ENCODE results near the gene CD164. TPM values are rescaled to one million over a fixed set of nuclear protein-coding genes. Genes with fewer than 3 reads are reported as not detected.

Gene CD164
- polyA plus RNA-seq, 1 of the 3 experiments (the other 2 are of a cell fraction): 83.4 TPM

GRCh38 chr6:109393157-109393885 lies 11.1 kb upstream of the CD164 start (continued):
- TF ChIP-seq REST (IDR thresholded peaks at IDR 0.05; ENCODE audit: low read depth, low read length): no peak
- no peak for TF ChIP-seq GATA2 (CRISPR knock-in tag; IDR thresholded peaks at IDR 0.05)

GRCh38 chr6:109389650-109390274 lies 7.5 kb upstream of the CD164 start:
- Histone ChIP-seq H2AFZ (ENCODE audit: low read depth) (no peak overlapping the region), H3K27ac (ENCODE audit: low read depth in 2 of 2, low read length in 1 of 2) (no peak overlapping the region), H3K9ac (no peak overlapping the region), H3K9me2 (no peaks in the 10 kb centered on the region), H3K4me3 (ENCODE audit: low read depth in 2 of 2, low read length in 1 of 2) (no peak overlapping the region), H3K36me3 (replicated peaks in 1 of 2; ENCODE audit: control insufficient read depth in 1 of 2, insufficient read depth in 2 of 2, low read length in 1 of 2) (no peaks in the 10 kb centered on the region), H3F3A (replicated peaks; ENCODE audit: insufficient read depth) (no peaks in the 10 kb centered on the region), H3K27me3 (ENCODE audit: insufficient read depth) (no peaks in the 10 kb centered on the region), H4K20me1 (ENCODE audit: insufficient read depth) (no peaks in the 10 kb centered on the region), H3K79me2 (ENCODE audit: insufficient read depth) (no peaks in the 10 kb centered on the region), H3K4me1 (ENCODE audit: control insufficient read depth in 1 of 2, insufficient read depth in 2 of 2, low read depth in 1 of 2, low read length in 1 of 2) (peaks cover 2 to 7% of the 10 kb centered on the region in 2 experiments; a peak in 2 of 4 replicates), H3K9me3 (no peaks in the 10 kb centered on the region), H3K4me2 (peak overlapping the region; percentile 2; the same call in 1 of the 2 replicates)
- DNase-seq: no peak
- ChIA-PET CTCF (interaction anchor here (0.8 to 2.5 kb wide), 3 partner anchors 14 to 202 kb away, joined by 3 to 18 read pairs (median 6); no protein-coding TSS in a partner anchor), POLR2A (no interaction called here)
- WGBS (ENCODE audit: low lambda C conversion rate): 55% methylated on average over 6 of the region's 6 CpGs
- TF ChIP-seq PBX3 (IDR thresholded peaks at IDR 0.05) (peak; percentile 37; the same call in 1 of the 2 replicates), FOXM1 (IDR thresholded peaks at IDR 0.05; ENCODE audit: low read depth) (no peak), USF1 (IDR thresholded peaks at IDR 0.05; ENCODE audit: borderline replicate concordance, low read depth) (no peak), TCF12 (IDR thresholded peaks at IDR 0.05) (peak; percentile 42), EP300 (IDR thresholded peaks at IDR 0.05; ENCODE audit: borderline replicate concordance in 1 of 2, low read depth in 1 of 2, low read length in 1 of 2) (0 out of 4 replicates have a peak, but pooled peaks of 1 of the 2 experiments have one; percentile 8)
